Epithelial cell of esophagus (primary cell): ENCODE measurements around the gene ARMH1.

Experiments
- DNase-seq: peaks from one replicate; pipeline ENCODE4 v3.0.0; 2010; ENCODE audit warnings: low read depth
- H3K4me3 ChIP-seq: 2 replicates; pipeline ENCODE4 v1.5.1; 2011; ENCODE audit warnings: mild to moderate bottlenecking, low read length, control low read depth
- TF ChIP-seq, protein P1 (sequence below): IDR thresholded peaks from 2 replicates; pipeline ENCODE4 v1.5.1; 2011; ENCODE audit warnings: low read depth, mild to moderate bottlenecking, low read length, control low read depth, inconsistent platforms; ENCODE audit not compliant: insufficient read depth; ENCODE audit errors: missing control alignments

Gene ARMH1

DNA sequence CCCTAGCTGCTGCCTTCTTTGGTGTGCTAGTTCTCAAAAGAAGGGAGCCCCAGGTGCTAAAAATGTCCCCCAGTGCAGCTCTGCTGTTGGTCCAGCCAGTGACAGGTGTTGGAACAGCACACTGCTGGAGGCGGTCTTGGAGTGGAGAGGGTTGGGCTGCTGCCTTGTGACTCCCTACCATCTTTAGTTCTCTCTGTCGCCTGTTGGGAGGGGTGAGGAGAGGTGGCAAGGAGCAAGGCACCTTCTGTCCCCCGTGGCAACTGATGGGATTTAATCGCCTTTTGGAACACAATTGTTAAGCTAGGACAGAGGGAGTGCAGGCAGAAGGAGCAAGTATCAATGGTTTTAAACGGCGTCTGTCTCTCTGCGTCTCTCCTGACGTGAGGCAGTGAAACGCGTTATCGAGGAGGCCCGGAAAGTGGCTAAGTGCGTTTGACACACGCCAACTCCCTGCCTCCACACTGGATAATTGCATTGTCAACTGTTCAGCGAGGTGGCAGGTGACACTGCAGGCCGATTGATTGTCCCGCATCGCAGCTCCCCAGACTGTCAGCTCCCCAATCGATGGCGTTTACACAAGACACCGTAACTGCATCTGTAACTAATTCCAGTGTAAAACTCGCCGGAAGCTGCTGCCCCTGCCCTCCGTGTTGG lies 34.2 kb upstream of the ARMH1 start:
- no peak for DNase-seq
- TF ChIP-seq, protein P1, sequence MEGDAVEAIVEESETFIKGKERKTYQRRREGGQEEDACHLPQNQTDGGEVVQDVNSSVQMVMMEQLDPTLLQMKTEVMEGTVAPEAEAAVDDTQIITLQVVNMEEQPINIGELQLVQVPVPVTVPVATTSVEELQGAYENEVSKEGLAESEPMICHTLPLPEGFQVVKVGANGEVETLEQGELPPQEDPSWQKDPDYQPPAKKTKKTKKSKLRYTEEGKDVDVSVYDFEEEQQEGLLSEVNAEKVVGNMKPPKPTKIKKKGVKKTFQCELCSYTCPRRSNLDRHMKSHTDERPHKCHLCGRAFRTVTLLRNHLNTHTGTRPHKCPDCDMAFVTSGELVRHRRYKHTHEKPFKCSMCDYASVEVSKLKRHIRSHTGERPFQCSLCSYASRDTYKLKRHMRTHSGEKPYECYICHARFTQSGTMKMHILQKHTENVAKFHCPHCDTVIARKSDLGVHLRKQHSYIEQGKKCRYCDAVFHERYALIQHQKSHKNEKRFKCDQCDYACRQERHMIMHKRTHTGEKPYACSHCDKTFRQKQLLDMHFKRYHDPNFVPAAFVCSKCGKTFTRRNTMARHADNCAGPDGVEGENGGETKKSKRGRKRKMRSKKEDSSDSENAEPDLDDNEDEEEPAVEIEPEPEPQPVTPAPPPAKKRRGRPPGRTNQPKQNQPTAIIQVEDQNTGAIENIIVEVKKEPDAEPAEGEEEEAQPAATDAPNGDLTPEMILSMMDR = no peak
- no peak overlapping the region for H3K4me3 ChIP-seq

DNA sequence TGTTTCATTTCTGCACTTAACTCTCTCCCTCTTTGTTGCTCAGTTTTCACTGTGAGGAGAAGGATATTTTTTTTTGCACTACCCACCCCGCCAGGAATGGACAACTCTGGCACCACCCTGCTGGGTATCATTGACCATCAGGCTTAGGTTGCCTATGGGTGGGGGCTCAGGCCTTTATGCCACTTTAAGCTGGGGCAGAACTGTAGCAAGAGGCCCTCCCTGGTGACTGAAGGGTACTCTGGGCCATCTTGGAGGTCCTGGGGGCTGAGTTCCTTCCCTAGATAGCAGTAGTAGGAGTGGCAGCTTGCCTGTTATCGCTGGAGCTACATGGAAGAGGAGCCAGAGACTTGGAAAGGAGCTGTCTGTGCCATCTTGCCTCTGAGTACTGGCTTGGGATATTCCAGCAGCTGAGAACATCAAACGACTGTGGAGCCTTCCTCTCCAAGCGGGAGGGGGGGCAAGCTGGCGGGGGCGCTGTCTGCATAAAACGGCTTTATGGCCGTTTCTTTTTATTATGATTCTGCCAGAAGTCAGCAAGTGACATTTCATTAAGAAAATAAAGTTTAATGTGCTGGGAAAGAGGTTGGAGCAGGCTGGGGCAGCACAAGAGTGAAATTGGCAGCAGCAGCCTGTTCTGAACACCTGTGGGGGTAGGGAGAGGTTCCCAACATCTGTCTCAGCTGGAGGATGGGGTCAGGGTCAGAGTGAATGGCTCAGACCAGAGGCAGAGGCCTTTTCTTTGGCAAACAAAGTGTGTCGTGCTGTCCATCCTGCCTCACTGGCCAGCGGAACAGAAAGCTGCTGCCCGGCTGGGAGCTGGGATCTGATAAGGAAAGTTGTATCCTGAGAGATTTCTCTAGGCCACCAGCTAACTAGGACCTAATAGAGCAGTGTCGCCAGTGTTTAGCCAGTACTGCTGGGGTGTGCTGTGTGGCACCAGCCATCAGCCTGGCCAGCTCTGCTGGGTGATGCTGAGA lies 33.1 kb upstream of the ARMH1 start:
- TF ChIP-seq, protein P1 = no peak
- H3K4me3 ChIP-seq = no peak overlapping the region
- DNase-seq = no peak

DNA sequence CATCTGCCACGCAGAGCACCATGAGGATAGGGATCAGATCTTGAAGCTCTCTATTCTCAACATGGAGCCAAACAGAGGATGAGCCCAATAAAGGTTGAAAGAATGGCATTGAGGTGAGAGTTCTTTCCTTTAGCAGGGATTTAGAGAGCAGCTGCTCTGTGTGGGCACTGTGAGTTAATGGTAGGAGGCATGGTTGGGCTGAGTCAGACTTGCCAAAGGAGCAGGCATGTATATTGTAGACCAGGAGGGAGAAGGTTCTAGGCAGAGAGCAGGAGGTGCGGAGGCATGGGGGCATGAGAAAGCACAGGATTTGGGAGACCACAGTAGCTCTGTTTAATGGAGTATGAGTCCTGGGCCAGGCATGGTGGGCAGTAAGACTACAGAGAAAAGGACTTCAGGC lies 32.3 kb upstream of the ARMH1 start:
- no peak for DNase-seq

DNA sequence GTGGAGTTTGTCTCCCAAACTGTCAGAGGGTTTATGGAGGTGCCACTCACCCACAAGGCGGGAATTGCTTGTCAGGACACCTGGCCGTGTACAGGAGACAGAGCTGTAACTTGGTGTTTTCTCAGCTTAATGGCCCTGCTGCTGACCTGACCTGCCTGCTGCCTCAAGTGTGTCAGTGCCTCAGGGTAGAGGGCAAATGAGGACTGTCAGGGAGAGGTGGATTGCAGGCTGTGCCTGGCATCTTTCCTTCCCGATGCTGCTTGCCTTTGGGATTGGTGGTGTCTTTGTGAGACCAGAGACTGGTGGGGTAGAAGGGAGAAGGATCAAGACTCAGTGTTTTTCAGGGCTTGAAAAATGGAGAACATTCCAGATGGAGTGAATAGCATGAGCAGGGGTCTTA lies 31.6 kb upstream of the ARMH1 start:
- TF ChIP-seq, protein P1 = no peak
- DNase-seq = no peak
- no peak overlapping the region for H3K4me3 ChIP-seq

More for the DNA sequence above, 32.3 kb upstream of the ARMH1 start:
- H3K4me3 ChIP-seq = no peak overlapping the region
- TF ChIP-seq, protein P1 = no peak

DNA sequence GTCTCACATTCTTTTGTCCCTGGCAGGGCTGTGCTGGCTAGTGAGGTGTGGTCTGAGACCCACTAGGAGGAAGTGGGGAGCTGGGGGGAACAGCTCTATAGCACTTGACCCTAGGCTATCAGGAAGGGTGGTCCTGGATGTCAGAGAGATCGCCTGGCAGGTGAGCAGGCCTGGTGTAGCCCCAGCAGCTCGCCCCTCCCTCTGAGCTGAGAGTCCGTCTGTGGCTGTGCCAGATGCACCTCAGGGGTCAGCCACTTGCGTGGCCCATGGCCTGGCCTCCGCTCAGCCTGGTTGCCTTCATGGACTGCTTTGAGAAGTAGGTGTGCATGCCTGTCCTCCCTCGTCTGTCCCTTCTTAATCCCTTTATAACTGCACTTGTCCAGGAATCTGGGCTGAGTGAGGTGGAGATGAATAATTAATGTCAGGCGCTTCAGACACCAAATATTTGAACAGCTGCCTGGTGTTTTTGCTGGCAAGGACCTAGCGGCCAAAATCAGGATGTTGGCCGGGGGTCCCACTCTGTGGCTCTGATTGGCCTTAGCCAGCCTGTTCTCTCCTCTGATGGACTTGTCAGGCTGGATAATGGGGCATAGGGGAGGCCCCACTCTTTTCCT lies 30.7 kb upstream of the ARMH1 start:
- TF ChIP-seq, protein P1 = no peak
- H3K4me3 ChIP-seq = no peak overlapping the region
- no peak for DNase-seq

DNA sequence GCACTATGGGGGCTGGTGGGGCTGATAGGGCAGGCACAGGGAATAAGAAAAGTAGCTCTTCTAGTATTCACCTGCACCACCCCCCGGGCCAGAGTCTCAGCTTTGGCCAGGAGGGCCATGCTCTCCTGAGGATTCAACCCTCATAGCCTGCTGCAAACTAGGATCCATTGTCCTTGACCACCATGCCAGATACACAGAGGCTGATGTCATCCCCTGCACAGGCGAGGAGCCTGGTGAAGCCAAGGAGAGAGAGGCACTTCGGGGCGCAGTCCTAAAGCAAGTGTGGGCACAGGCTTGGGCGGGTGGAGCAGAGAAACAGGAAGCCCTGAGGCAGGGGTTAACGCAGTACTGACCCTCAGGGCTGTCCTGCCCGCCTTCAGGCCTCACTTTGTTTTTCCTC lies 29.7 kb upstream of the ARMH1 start:
- no peak for DNase-seq
- TF ChIP-seq, protein P1 = no peak
- no peak overlapping the region for H3K4me3 ChIP-seq
